Measurements from ENCODE around the gene OGG1. TPM values are rescaled to one million over a fixed set of nuclear protein-coding genes. Genes with fewer than 3 reads are reported as not detected.
A peak's percentile ranks its signal among the peaks of the same experiment; 100 is the strongest.

Gene OGG1
- total RNA-seq, 3 donors from 2014 or later (not counting 1 experiment from before 2014, with no cell fraction given) = 33.4 to 52.1 (median 34.7) TPM

- no peak for DNase-seq
- no peak overlapping the region for H3K27ac Mint-ChIP-seq
- WGBS (ENCODE audit: insufficient coverage) = 94% methylated on average over 9 of the region's 10 CpGs
- H3K4me1 Mint-ChIP-seq = peaks cover 0 to 13% of the 10 kb centered on the region in 2 donors
- H3K4me3 Mint-ChIP-seq = no peak overlapping the region
- Histone ChIP-seq H3K27ac (ENCODE audit: low read length) (no peak overlapping the region), H3K4me3 (ENCODE audit: low read length) (no peak overlapping the region), H3K27me3 (ENCODE audit: control insufficient read depth, insufficient read depth, low read length) (no peaks in the 10 kb centered on the region), H3K36me3 (ENCODE audit: control insufficient read depth, insufficient read depth, low read length) (peaks cover 29% of the 10 kb centered on the region), H3K9me3 (ENCODE audit: control insufficient read depth, insufficient read depth, low read length) (no peaks in the 10 kb centered on the region), H3K4me1 (ENCODE audit: control insufficient read depth, insufficient read depth, low read length) (no peaks in the 10 kb centered on the region)
- no peaks in the 10 kb centered on the region for H3K27me3 Mint-ChIP-seq (ENCODE audit: low read depth in 2 of 2)
- ATAC-seq = no peak
- no peaks in the 10 kb centered on the region for H3K36me3 Mint-ChIP-seq
- intact Hi-C loops (cut with micrococcal nuclease) = no loop called here
- no peaks in the 10 kb centered on the region for H3K9me3 Mint-ChIP-seq
- TF ChIP-seq CTCF (IDR thresholded peaks at IDR 0.05) = no peak
Measured at GRCh38 chr3:9760779-9761505, 11.2 kb downstream of the OGG1 start.

GRCh38 chr3:9761919-9762318, 12.2 kb downstream of the OGG1 start:
- DNase-seq = no peak
- Mint-ChIP-seq H3K4me3 (no peak overlapping the region), H3K4me1 (peaks cover 3 to 19% of the 10 kb centered on the region in 2 donors), H3K27ac (no peak overlapping the region), H3K36me3 (no peaks in the 10 kb centered on the region), H3K9me3 (no peaks in the 10 kb centered on the region), H3K27me3 (ENCODE audit: low read depth in 2 of 2) (no peaks in the 10 kb centered on the region)
- Histone ChIP-seq H3K27ac (ENCODE audit: low read length) (no peak overlapping the region), H3K4me1 (ENCODE audit: control insufficient read depth, insufficient read depth, low read length) (peaks cover under 1% of the 10 kb centered on the region), H3K9me3 (ENCODE audit: control insufficient read depth, insufficient read depth, low read length) (no peaks in the 10 kb centered on the region), H3K36me3 (ENCODE audit: control insufficient read depth, insufficient read depth, low read length) (peaks cover 19% of the 10 kb centered on the region), H3K4me3 (ENCODE audit: low read length) (no peak overlapping the region), H3K27me3 (ENCODE audit: control insufficient read depth, insufficient read depth, low read length) (no peaks in the 10 kb centered on the region)
- 96% methylated on average over 5 of the region's 5 CpGs for WGBS (ENCODE audit: insufficient coverage)
- no peak for TF ChIP-seq CTCF (IDR thresholded peaks at IDR 0.05)
- no peak for ATAC-seq
- intact Hi-C loops (cut with micrococcal nuclease) = no loop called here

GRCh38 chr3:9762871-9763270, 13.1 kb downstream of the OGG1 start:
- no peaks in the 10 kb centered on the region for H3K9me3 ChIP-seq (ENCODE audit: control insufficient read depth, insufficient read depth, low read length)
- H3K4me3 ChIP-seq (ENCODE audit: low read length) = no peak overlapping the region
- H3K27me3 ChIP-seq (ENCODE audit: control insufficient read depth, insufficient read depth, low read length) = no peaks in the 10 kb centered on the region
- DNase-seq (no peak), ATAC-seq (no peak)
- H3K4me3 Mint-ChIP-seq = no peak overlapping the region
- H3K27ac Mint-ChIP-seq = no peak overlapping the region
- no peaks in the 10 kb centered on the region for H3K27me3 Mint-ChIP-seq (ENCODE audit: low read depth in 2 of 2)
- no peak overlapping the region for H3K27ac ChIP-seq (ENCODE audit: low read length)
- peaks cover 10% of the 10 kb centered on the region for H3K36me3 ChIP-seq (ENCODE audit: control insufficient read depth, insufficient read depth, low read length)
- no peaks in the 10 kb centered on the region for H3K9me3 Mint-ChIP-seq
- no peaks in the 10 kb centered on the region for H3K36me3 Mint-ChIP-seq
- peaks cover 10% of the 10 kb centered on the region for H3K4me1 ChIP-seq (ENCODE audit: control insufficient read depth, insufficient read depth, low read length)
- WGBS (ENCODE audit: insufficient coverage) = 99% methylated on average over 8 of the region's 8 CpGs
- no peak for TF ChIP-seq CTCF (IDR thresholded peaks at IDR 0.05)
- intact Hi-C loops (cut with micrococcal nuclease) = no loop called here
- H3K4me1 Mint-ChIP-seq = peaks cover 13 to 28% of the 10 kb centered on the region in 2 donors

- no peak for ATAC-seq
- peaks cover 36% of the 10 kb centered on the region for H3K4me1 ChIP-seq (ENCODE audit: control insufficient read depth, insufficient read depth, low read length)
- H3K9me3 ChIP-seq (ENCODE audit: control insufficient read depth, insufficient read depth, low read length) = no peaks in the 10 kb centered on the region
- intact Hi-C loops (cut with micrococcal nuclease) = no loop called here
- no peaks in the 10 kb centered on the region for H3K9me3 Mint-ChIP-seq
- no peak for DNase-seq
- no peaks in the 10 kb centered on the region for H3K36me3 ChIP-seq (ENCODE audit: control insufficient read depth, insufficient read depth, low read length)
- no peak for TF ChIP-seq CTCF (IDR thresholded peaks at IDR 0.05)
- H3K27me3 Mint-ChIP-seq (ENCODE audit: low read depth in 2 of 2) = no peaks in the 10 kb centered on the region
- no peak overlapping the region for H3K27ac ChIP-seq (ENCODE audit: low read length)
- H3K4me3 ChIP-seq (ENCODE audit: low read length) = no peak overlapping the region
- no peaks in the 10 kb centered on the region for H3K27me3 ChIP-seq (ENCODE audit: control insufficient read depth, insufficient read depth, low read length)
- H3K4me3 Mint-ChIP-seq = no peak overlapping the region
- no peaks in the 10 kb centered on the region for H3K36me3 Mint-ChIP-seq
- 94% methylated on average over 4 of the region's 4 CpGs for WGBS (ENCODE audit: insufficient coverage)
- peaks cover 29 to 46% of the 10 kb centered on the region in 2 donors for H3K4me1 Mint-ChIP-seq
- peak overlapping the region in 1 of 2 donors; percentile 38 for H3K27ac Mint-ChIP-seq
Measured at GRCh38 chr3:9765865-9766264, 16.1 kb downstream of the OGG1 start.
